BLaER1 treated with 17β-estradiol and CSF1 and Interleukin-3, amounts not matched to agents 10 nM and 100 nM (cell line): ENCODE results near the gene AFG1L.

ENCODE experiments used
- H3K27ac ChIP-seq, 11 experiments: shearing (Covaris generic); formaldehyde crosslinking; 2 replicates each; pipeline ENCODE4 v1.8.1; 2022
- H3K27me3 ChIP-seq, 11 experiments: shearing (Covaris generic); formaldehyde crosslinking; 2 replicates each; pipeline ENCODE4 v1.8.1; 2022
- H3K36me3 ChIP-seq, 11 experiments: shearing (Covaris generic); formaldehyde crosslinking; 2 replicates each; pipeline ENCODE4 v1.8.1; 2022
- H3K4me1 ChIP-seq, 10 experiments: shearing (Covaris generic); formaldehyde crosslinking; 2 replicates each; pipeline ENCODE4 v1.8.1; 2022
- H3K4me2 ChIP-seq, 11 experiments: shearing (Covaris generic); formaldehyde crosslinking; 2 replicates each; pipeline ENCODE4 v1.8.1; 2022
- H3K4me3 ChIP-seq, 10 experiments: shearing (Covaris generic); formaldehyde crosslinking; 2 replicates each; pipeline ENCODE4 v1.8.1; 2022
- H3K9ac ChIP-seq, 11 experiments: shearing (Covaris generic); formaldehyde crosslinking; 2 replicates each; pipeline ENCODE4 v1.8.1; 2022
- H3K9me3 ChIP-seq, 11 experiments: shearing (Covaris generic); formaldehyde crosslinking; replicated peaks in 1 of 11; 2 replicates each; pipeline ENCODE4 v1.8.1; 2022
- H4K20me1 ChIP-seq, 11 experiments: shearing (Covaris generic); formaldehyde crosslinking; 2 replicates each; pipeline ENCODE4 v1.8.1; 2022
- Cebpa-rat ChIP-seq, 11 experiments: shearing (Covaris generic); IDR thresholded peaks; 2 replicates each; pipeline ENCODE4 v1.8.1; 2022

Gene AFG1L

DNA sequence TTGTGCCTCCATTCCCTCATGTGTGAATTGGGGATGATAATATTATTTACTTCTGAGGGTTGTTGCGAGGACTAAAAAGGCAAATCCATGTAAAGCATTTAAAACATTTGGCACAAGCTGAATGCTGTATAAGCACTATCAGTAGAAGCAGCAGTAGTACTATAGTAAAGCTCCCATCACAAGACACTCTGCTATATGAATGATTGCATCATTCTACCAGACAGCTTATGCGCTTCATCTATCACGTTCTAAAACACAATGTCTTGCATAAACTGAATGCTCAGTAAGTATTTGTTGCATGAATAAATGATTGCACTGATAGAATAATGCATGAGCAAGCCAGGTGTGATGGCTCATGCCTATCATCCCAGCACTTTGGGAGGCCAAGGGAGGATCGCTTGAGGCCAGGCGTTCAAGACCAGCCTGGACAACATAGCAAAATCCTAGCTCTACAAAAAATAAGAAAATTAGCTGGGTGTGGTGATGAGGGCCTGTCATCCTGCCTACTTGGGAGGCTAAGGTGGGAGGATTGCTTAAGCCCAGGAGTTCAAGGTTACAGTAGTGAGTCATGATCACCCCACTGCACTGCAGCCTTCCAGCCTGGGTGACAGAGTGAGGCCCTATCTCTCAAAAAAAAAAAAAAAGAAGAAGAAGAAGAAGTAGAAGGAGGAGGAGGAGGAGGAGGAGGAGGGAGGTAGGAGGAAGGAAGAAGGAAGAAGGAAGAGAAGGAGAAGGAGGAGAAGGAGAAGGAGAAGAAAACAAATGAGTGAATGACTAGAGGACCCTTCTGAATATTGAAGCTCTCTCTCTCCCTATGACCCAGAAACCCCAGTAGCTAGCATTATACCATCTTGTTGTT lies 215.8 kb downstream of the AFG1L start:
- Histone ChIP-seq H3K4me2 (peak overlapping the region in 2 of 11 experiments; percentile 24 to 41; a peak in 4 of 22 replicates), H3K4me1 (peaks cover 0 to 11% (median 0%) of the 10 kb centered on the region in 10 experiments; a peak in 4 of 20 replicates), H3K36me3 (peaks cover 0 to 23% (median 11%) of the 10 kb centered on the region in 11 experiments; a peak in 15 of 22 replicates), H3K9ac (no peak overlapping the region), H4K20me1 (no peaks in the 10 kb centered on the region), H3K4me3 (no peak overlapping the region), H3K27ac (no peak overlapping the region), H3K27me3 (no peaks in the 10 kb centered on the region), H3K9me3 (peaks cover 11 to 22% (median 17%) of the 10 kb centered on the region in 11 experiments)
- no peak for TF ChIP-seq Cebpa-rat (IDR thresholded peaks at IDR 0.05)

DNA sequence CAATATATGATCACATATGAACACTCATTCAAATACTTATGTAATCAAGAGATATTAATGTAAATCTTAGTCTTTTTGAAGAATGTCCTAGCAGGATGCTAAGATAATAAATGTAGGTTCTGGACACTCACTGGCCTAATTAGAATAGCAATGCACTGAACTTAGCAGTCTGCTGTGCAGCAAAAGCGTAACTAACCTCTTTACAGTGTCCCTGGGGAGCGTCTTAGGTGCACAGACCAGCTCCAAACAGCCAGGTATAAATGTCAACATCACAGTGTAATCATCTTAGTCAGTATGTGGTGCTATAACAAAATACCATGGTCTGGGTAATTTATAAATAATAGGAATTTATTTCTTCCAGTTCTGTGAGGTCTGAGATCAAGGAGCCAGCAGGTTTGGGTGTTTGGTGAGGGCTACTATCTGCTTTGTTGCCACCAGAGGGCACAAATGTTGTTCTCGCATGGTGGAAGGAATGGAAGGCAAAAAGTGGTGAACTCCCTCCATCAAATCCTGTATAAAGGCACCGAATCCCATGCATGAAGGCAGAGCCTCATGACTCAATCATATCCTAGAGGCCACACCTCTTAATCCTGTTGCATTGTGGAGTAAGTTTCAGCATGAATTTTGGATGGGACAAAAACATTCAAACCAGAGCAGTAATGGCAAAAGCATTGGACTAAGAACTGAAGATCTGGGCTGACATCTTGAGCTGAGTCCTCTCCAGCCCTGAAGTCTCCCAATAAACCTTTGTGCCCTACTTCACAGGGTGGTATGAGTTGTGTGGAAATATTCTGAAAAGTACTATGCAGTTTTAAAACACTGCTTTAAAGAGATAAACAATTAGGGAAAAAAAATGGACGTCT lies 224.1 kb downstream of the AFG1L start:
- Histone ChIP-seq H3K27ac (no peak overlapping the region), H3K9me3 (peaks cover 0 to 7% (median under 1%) of the 10 kb centered on the region in 11 experiments; a peak in 8 of 22 replicates)

GRCh38 chr6:108521616-108522107 lies 226.8 kb downstream of the AFG1L start:
- Histone ChIP-seq H4K20me1 (no peaks in the 10 kb centered on the region), H3K27ac (no peak overlapping the region), H3K4me1 (peaks cover 0 to 8% (median 5%) of the 10 kb centered on the region in 10 experiments; a peak in 9 of 20 replicates), H3K27me3 (no peaks in the 10 kb centered on the region), H3K9ac (no peak overlapping the region), H3K4me2 (no peak overlapping the region), H3K9me3 (peaks cover 0 to 6% (median 0%) of the 10 kb centered on the region in 11 experiments; a peak in 1 of 22 replicates), H3K4me3 (no peak overlapping the region), H3K36me3 (peaks cover 0 to 29% (median 11%) of the 10 kb centered on the region in 11 experiments; a peak in 11 of 22 replicates)
- no peak for TF ChIP-seq Cebpa-rat (IDR thresholded peaks at IDR 0.05)

More for the DNA sequence above, 224.1 kb downstream of the AFG1L start:
- Histone ChIP-seq H4K20me1 (no peaks in the 10 kb centered on the region), H3K4me1 (peaks cover 0 to 8% (median 5%) of the 10 kb centered on the region in 10 experiments; a peak in 9 of 20 replicates), H3K9ac (no peak overlapping the region), H3K36me3 (peaks cover 0 to 30% (median 11%) of the 10 kb centered on the region in 11 experiments; a peak in 12 of 22 replicates), H3K4me3 (no peak overlapping the region), H3K27me3 (no peaks in the 10 kb centered on the region), H3K4me2 (no peak overlapping the region)
- no peak for TF ChIP-seq Cebpa-rat (IDR thresholded peaks at IDR 0.05)

- H3K36me3 ChIP-seq, result peaks cover 0 to 29% (median 11%) of the 10 kb centered on the region in 11 experiments; a peak in 11 of 22 replicates
- no peak for TF ChIP-seq Cebpa-rat (IDR thresholded peaks at IDR 0.05)
- no peak overlapping the region for H3K4me3 ChIP-seq
- H3K4me1 ChIP-seq, result peaks cover 10 to 17% (median 13%) of the 10 kb centered on the region in 10 experiments
- no peak overlapping the region for H3K9ac ChIP-seq
- H4K20me1 ChIP-seq, result no peaks in the 10 kb centered on the region
- H3K27ac ChIP-seq, result no peak overlapping the region
- no peaks in the 10 kb centered on the region for H3K27me3 ChIP-seq
- H3K9me3 ChIP-seq, result peaks cover 0 to 6% (median 0%) of the 10 kb centered on the region in 11 experiments; a peak in 1 of 22 replicates
- H3K4me2 ChIP-seq, result peak overlapping the region in 5 of 11 experiments; percentile 25 to 38 (median 33); a peak in 6 of 22 replicates
These were observed 228.8 kb downstream of the AFG1L start for GRCh38 chr6:108523697-108524096.

- Histone ChIP-seq H3K4me1 (peaks cover 10 to 17% (median 13%) of the 10 kb centered on the region in 10 experiments), H3K36me3 (peaks cover 0 to 24% (median 11%) of the 10 kb centered on the region in 11 experiments; a peak in 11 of 22 replicates), H3K9ac (no peak overlapping the region), H3K27me3 (no peaks in the 10 kb centered on the region), H4K20me1 (no peaks in the 10 kb centered on the region), H3K4me3 (no peak overlapping the region), H3K4me2 (no peak overlapping the region), H3K9me3 (peaks cover 0 to 6% (median 0%) of the 10 kb centered on the region in 11 experiments; a peak in 1 of 22 replicates), H3K27ac (no peak overlapping the region)
- no peak for TF ChIP-seq Cebpa-rat (IDR thresholded peaks at IDR 0.05)
These were observed 229.8 kb downstream of the AFG1L start for GRCh38 chr6:108524528-108525248.

DNA sequence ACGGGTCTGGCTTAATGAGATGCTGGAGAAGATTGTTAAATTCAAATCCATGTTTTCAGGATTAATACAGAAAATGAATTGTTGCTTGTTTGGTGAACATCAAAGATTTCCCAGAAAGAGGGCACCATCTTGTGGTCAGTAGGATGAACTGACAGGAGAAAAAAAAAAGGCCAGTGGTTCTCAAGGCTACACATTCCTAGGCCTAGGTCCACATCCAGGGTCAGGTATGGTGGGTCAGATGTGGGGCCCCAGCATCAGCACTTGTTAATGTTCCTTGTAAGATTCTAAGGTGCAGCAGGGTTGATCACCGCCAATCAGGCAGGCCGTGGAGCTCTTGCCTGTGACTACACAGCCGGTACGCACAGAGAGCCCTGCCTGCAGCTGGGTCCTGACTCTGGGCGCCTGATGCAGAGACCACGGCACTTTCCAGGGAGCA lies 231.9 kb downstream of the AFG1L start:
- no peak for TF ChIP-seq Cebpa-rat (IDR thresholded peaks at IDR 0.05)
- H3K36me3 ChIP-seq, result peaks cover 0 to 6% (median 0%) of the 10 kb centered on the region in 11 experiments; a peak in 1 of 22 replicates
- peak overlapping the region; percentile 10 to 71 (median 60); a peak in 19 of 22 replicates for H3K4me2 ChIP-seq
- no peaks in the 10 kb centered on the region for H3K27me3 ChIP-seq
- no peak overlapping the region for H3K4me3 ChIP-seq
- H3K4me1 ChIP-seq, result peaks cover 10 to 17% (median 13%) of the 10 kb centered on the region in 10 experiments
- no peaks in the 10 kb centered on the region for H4K20me1 ChIP-seq
- no peaks in the 10 kb centered on the region for H3K9me3 ChIP-seq
- H3K27ac ChIP-seq, result no peak overlapping the region
- peak overlapping the region in 3 of 11 experiments; percentile 5 to 16 (median 14); a peak in 3 of 22 replicates for H3K9ac ChIP-seq

DNA sequence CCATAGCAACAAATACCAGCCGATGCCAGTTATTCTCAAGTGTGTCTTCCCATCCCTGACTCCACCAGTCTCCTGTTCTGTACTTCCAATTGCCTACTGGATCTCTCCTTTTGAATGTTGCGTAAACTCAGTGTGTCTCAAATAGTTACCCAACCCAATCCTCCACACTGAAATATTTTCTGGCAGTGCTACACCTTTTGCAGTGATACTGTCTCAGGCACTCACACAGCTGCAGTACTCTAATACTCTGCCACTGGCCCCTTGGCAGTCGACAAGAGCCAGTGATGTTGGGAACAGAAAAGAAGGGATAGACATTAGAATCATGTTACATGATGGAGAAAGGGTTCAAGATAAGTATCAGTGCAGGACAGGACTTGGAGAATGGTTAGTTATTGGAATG lies 234.0 kb downstream of the AFG1L start:
- H3K27me3 ChIP-seq, result no peaks in the 10 kb centered on the region
- H3K4me2 ChIP-seq, result no peak overlapping the region
- no peak overlapping the region for H3K4me3 ChIP-seq
- no peak overlapping the region for H3K9ac ChIP-seq
- no peak for TF ChIP-seq Cebpa-rat (IDR thresholded peaks at IDR 0.05)
- H4K20me1 ChIP-seq, result no peaks in the 10 kb centered on the region
- no peaks in the 10 kb centered on the region for H3K9me3 ChIP-seq
- peaks cover 4 to 14% (median 10%) of the 10 kb centered on the region in 10 experiments; a peak in 19 of 20 replicates for H3K4me1 ChIP-seq
- no peaks in the 10 kb centered on the region for H3K36me3 ChIP-seq
- no peak overlapping the region for H3K27ac ChIP-seq

DNA sequence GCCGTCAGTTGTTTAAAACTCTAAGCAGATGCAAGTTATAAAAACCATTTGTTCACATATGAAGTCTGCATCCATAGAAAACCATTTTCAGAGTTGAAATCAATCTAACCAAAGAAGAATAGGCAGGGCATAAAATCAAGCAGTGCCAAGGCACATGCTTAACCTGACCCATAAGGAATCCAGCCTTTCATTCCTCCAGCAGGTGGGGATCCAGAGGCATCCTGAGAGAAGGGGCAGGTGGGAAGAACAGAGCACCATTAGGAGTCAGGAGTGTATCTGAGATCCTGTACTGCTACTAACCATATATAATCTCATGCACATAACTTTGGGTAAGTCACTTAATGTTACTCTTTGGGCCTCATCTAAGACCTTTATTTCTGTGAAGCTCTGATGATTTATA lies 236.5 kb downstream of the AFG1L start:
- Histone ChIP-seq H3K4me1 (peaks cover 4 to 19% (median 10%) of the 10 kb centered on the region in 10 experiments; a peak in 19 of 20 replicates), H4K20me1 (no peaks in the 10 kb centered on the region)

More for the DNA sequence above, 236.5 kb downstream of the AFG1L start:
- Histone ChIP-seq H3K9ac (no peak overlapping the region), H3K36me3 (no peaks in the 10 kb centered on the region), H3K27ac (no peak overlapping the region), H3K9me3 (no peaks in the 10 kb centered on the region), H3K27me3 (no peaks in the 10 kb centered on the region), H3K4me2 (no peak overlapping the region), H3K4me3 (no peak overlapping the region)
- no peak for TF ChIP-seq Cebpa-rat (IDR thresholded peaks at IDR 0.05)
